ENCODE measurements around the gene KRT7. TPM values are rescaled to one million over a fixed set of nuclear protein-coding genes. Genes with fewer than 3 reads are reported as not detected.

KRT7 gene
- total RNA-seq, 1 donor = 1.4 TPM

- DNase-seq (ENCODE audit: low read depth) = no peak
- H3K4me3 ChIP-seq (ENCODE audit: low read depth, low read length) = no peak overlapping the region
- TF ChIP-seq CTCF (IDR thresholded peaks at IDR 0.05; ENCODE audit: insufficient read depth, low read length) = no peak
Measured at GRCh38 chr12:52229836-52230343, 3.2 kb upstream of the KRT7 start.

- DNase-seq (ENCODE audit: low read depth) = peak; percentile 90
- no peak for TF ChIP-seq CTCF (IDR thresholded peaks at IDR 0.05; ENCODE audit: insufficient read depth, low read length)
- H3K4me3 ChIP-seq (ENCODE audit: low read depth, low read length) = no peak overlapping the region
Measured at GRCh38 chr12:52230364-52231281, 2.4 kb upstream of the KRT7 start.

GRCh38 chr12:52231305-52232202 is 1.5 kb upstream of the KRT7 start:
- no peak for TF ChIP-seq CTCF (IDR thresholded peaks at IDR 0.05; ENCODE audit: insufficient read depth, low read length)
- no peak for DNase-seq (ENCODE audit: low read depth)
- no peak overlapping the region for H3K4me3 ChIP-seq (ENCODE audit: low read depth, low read length)

- TF ChIP-seq CTCF (IDR thresholded peaks at IDR 0.05; ENCODE audit: insufficient read depth, low read length) = no peak
- no peak overlapping the region for H3K4me3 ChIP-seq (ENCODE audit: low read depth, low read length)
- no peak for DNase-seq (ENCODE audit: low read depth)
Measured at GRCh38 chr12:52232203-52232673, 805 bp upstream of the KRT7 start.

GRCh38 chr12:52233462-52234207 is 592 bp downstream of the KRT7 start:
- H3K4me3 ChIP-seq (ENCODE audit: low read depth, low read length) = no peak overlapping the region
- no peak for DNase-seq (ENCODE audit: low read depth)
- no peak for TF ChIP-seq CTCF (IDR thresholded peaks at IDR 0.05; ENCODE audit: insufficient read depth, low read length)

GRCh38 chr12:52234223-52234810 is 1.3 kb downstream of the KRT7 start:
- DNase-seq (ENCODE audit: low read depth) = no peak
- no peak for TF ChIP-seq CTCF (IDR thresholded peaks at IDR 0.05; ENCODE audit: insufficient read depth, low read length)
- no peak overlapping the region for H3K4me3 ChIP-seq (ENCODE audit: low read depth, low read length)
